GM21528 (cell line): ENCODE data around the gene FBXL7.

Experiments used
- ATAC-seq: cut with Tn5 transposase; IDR thresholded peaks from one replicate; pipeline ENCODE4 v1.9.1; 2021; ENCODE audit warnings: mild to moderate bottlenecking, moderate library complexity; ENCODE audit not compliant: unreplicated experiment, low FRiP score

The FBXL7 gene

DNA sequence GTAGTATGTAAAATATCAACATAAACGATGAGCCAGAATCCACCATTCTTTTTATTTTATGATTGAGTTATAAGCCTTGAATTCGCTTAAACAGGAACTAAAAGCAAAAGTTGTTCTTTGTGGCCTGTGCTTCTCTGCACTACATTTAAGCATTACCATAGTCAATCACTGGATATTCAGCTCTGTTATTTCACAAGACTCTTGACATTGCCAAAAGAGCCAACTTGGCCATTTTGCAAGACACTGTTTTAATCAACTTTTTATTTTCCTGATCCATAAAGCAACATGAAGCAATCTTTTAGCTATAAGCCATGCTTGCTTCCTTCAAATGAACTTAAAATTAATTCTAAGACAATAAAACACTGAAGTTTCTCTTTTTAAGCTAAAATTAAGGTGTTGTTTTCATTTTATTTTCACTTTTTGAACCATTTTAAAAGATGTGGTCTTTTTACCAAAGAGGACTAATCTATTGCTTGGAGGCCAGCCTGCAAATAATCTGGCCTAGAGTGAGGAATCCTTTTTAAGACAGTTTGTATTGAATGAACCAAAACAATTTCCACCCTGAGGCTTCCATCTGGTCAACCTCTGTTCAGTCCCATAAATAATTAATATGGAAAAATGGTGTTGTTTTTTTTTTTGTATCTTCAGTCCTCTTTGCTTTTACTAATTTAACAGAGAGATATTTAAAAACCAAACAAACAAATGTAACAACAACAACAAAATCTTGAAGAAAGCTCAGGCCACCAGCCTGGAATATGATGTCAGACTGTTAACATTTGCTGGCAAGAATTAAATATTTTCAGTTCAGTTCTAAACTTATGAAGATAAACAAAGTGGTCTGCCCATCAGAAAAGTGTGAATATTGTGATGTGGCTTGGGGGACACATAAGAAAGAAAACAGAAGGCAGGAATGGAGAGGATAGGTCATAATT lies 405.2 kb downstream of the FBXL7 start:
- no peak for ATAC-seq

DNA sequence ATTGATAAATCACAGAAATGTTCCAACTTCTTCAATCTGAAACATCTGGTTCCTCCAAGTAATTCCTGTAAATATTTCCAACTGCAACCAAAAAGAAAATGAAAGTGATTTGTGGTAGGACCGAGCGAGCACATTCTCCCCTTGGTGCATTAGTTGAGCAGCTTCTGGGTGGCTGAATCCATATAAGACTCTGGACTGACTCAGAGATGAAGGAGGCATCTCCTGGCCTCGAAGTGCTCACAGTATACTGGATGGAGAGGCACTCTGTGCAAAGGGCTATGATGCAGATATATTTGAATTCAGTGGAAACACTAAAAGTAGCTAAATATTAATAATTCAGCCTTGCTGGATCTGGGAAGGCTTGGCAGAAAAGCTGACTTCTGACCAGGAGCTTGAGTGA lies 414.7 kb downstream of the FBXL7 start:
- ATAC-seq = no peak

DNA sequence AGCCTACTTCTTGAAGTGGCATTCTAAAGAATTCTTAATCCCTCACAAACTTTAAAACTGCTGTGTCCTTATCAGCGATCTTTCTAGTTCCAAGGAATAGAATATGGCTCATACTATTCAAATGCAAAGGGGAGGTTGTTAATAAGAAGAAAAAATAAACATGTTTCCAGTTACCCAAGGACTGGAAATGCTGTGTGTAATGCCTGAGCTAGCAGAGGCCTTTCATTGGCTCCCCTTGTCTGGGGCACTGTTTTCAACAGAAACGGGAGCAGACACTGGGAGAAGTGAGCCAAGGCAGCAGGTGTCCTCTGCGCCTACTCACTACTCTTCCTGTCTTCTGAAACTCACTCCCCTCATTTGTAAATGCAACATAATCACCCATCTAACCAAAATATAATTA lies 426.6 kb downstream of the FBXL7 start:
- no peak for ATAC-seq

DNA sequence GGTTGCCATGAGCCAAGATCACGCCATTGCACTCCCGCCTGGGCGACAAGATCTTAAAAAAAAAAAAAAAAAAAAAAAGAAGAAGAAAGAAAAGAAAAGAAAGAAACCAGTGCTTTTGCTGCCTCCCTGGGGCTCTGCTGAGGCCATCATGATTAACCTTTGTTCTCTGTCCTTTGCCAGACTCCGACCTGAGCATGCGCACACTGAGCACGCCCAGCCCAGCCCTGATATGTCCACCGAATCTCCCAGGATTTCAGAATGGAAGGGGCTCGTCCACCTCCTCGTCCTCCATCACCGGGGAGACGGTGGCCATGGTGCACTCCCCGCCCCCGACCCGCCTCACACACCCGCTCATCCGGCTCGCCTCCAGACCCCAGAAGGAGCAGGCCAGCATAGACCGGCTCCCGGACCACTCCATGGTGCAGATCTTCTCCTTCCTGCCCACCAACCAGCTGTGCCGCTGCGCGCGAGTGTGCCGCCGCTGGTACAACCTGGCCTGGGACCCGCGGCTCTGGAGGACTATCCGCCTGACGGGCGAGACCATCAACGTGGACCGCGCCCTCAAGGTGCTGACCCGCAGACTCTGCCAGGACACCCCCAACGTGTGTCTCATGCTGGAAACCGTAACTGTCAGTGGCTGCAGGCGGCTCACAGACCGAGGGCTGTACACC lies 427.9 kb downstream of the FBXL7 start:
- no peak for ATAC-seq

DNA sequence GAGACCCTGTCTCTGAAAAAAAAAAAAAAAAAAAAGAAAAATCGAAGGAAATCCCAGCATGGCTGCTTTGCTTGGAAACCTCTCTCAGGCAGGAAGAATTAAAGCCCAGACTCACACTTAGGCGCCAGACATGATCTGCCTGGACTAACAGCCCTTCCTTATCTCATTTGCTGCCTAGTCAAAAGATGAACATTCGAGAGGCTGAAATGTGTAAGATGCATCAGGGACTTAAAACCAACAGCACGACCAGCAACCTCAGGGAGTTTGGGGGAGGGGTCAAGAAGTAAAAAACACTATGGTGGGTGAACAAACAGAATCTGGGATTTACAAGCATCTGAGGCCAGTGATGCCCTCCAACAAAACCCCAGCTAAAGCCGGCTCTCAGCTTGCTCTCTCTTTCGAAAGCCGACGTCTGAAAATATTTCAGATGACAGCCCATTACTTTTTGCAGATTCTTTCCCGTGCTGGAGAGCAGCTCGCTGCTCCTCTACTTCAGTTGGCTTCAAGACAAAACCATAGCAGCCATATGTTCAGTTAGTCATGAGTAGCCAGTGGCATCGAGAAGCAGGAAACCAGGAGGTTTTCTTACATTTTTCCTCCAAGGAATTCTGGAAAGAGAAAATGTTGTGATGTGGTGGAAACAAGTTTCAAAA lies 429.8 kb downstream of the FBXL7 start:
- no peak for ATAC-seq

DNA sequence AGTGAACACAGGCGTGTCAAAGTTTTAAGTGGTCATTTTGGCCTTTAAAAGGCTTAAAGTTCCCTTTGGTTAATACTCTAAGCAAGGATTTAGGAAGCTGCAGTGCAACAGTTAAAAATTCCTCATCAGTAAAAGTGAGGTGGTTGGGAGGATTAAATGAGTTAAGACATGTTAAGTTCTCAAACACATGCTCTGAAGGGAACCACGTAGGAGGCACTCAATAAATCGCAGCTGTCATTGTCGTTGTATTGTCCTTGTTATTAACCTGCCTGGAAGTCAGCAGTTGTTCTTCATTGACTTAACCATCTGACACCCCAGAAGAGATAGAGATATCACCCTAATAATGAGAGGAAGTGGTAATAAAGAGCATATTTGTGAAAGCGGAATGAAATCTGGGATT lies 432.1 kb downstream of the FBXL7 start:
- no peak for ATAC-seq

DNA sequence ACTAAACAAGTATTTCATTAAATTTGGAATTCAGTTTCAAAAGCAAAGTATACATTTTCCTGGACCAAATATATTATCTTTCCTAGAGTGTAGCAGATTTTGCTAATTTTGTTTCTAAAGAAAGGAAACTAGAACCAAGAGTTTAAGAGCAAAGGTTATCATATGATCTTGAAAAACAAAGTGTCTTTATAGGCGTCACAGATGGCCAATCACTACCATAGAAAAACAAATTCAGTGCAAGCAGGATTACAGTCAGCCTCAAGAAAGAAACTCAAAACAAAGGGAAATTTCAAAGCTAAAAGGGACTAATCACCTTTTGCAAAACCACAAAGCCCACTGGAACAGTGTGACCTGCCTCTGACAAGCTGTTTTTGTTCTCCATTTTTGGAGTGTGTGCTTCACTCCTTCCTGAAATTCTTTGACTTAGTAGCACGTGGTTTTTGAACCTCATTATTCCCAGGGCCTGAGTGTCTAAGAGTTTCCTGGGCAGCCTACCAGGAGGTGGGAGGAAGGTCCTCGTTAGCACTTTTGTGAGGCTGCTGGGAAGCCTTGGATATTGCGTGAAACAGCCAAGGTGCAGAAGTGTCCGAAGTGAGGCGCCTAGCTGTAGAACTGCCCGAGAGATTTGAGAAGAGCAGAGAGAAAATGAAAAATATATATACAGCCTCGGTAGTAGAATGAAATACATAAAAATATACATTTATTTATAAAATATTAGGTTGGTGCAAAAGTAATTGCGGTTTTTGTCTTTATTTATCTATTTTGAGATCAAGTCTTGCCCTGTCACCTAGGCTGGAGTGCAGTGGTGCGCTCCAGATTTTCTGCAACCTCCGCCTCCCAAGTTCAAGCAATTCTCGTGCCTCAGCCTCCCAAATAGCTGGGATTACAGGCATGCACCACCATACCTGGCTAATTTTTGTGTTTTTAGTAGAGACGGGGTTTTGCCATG lies 433.6 kb downstream of the FBXL7 start:
- no peak for ATAC-seq

DNA sequence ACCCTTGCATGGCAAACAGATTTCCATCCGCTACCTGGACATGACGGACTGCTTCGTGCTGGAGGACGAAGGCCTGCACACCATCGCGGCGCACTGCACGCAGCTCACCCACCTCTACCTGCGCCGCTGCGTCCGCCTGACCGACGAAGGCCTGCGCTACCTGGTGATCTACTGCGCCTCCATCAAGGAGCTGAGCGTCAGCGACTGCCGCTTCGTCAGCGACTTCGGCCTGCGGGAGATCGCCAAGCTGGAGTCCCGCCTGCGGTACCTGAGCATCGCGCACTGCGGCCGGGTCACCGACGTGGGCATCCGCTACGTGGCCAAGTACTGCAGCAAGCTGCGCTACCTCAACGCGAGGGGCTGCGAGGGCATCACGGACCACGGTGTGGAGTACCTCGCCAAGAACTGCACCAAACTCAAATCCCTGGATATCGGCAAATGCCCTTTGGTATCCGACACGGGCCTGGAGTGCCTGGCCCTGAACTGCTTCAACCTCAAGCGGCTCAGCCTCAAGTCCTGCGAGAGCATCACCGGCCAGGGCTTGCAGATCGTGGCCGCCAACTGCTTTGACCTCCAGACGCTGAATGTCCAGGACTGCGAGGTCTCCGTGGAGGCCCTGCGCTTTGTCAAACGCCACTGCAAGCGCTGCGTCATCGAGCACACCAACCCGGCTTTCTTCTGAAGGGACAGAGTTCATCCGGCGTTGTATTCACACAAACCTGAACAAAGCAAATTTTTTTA lies 436.7 kb downstream of the FBXL7 start:
- no peak for ATAC-seq

DNA sequence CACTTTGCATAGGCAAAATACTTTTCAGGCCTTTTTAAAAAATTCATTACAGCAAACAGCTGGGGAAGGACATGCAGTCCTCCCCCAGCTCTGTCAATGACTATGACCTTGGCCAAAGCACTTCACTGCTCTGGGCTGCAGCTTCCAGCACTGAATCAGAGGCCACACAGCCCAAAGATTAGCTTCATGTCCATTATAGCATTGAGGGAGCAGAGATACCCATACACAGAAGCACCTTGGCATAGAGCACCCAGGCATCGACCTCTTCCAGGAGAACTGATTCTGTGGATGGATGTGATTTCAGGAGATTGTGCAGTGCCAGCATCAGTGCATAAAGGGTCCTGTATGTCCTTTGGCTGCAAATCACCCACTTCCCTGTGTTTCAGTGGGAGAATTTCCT lies 437.7 kb downstream of the FBXL7 start:
- ATAC-seq = no peak

DNA sequence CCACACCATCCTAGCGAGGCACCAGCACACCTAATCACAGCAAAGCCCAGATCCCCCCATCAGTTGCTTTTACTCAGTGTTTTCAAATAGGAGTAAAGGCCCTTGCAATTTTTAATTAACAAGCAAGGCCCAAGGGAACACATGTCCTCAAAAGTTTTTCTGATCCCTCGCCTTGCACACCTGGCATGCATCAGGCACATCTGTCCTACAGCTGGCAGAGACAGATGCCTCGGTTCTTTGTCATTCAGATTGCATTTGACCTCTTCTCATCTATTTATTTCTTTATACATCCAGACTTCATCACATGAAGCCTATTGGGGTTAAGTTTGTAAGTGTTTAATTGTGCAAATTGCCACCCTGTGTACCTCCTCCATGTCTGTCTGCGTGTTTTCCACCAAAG lies 438.2 kb downstream of the FBXL7 start:
- no peak for ATAC-seq

DNA sequence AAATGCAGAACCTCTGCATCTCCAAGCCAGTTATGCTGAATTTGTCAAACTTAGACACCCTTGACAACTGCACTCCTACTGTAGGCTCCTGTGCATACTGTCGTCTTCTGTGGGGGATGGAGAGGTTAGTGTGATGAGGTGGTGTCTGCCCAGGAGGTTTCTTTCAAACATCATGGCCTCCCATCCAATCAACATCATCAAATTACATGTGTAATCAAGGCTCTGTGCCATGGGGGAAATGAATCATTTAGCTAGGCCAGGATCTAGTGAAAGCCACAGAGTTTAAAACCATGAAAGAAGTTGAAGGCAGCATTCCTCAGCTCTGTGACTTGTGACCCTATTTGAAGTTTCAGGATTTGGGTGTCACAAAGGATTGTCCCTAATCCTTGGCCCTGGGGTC lies 439.0 kb downstream of the FBXL7 start:
- ATAC-seq = no peak

DNA sequence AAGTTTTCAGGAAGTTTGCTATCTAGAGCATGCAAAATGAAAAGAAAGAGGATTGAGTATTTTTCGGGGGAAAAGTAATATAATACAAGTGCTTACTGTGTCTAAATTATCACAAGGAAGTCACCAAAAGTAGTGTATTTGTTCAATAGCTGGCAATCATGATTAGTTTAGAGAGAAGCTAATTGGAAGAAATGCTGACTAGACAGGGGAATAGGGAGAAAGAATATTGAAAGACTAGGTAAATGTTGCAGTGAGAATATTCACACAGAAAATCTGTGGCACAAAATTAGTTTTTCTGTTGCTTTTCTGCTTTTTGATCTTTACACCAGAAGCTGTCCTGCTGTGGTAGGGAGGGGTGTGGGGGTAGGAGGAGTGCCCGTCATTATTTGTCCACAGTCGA lies 440.9 kb downstream of the FBXL7 start:
- no peak for ATAC-seq

DNA sequence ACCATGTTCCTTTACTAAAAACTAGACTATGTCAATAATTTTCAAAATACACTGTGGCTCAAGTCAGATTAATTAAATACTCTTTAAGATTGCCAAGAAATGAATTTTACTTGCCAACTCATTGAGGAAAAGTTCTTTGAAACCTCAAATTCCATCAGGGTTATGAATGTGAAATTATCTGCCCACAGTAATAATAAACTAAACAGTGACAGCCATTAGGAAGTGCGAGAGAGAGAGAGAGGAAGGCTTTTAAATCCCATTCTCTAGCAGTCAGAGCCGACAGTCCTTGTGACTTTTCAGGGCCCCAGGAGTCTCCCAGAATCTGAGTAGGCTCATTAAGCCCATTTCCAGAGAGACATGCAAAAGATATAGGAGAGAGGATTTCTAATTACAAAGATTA lies 443.5 kb downstream of the FBXL7 start:
- no peak for ATAC-seq

DNA sequence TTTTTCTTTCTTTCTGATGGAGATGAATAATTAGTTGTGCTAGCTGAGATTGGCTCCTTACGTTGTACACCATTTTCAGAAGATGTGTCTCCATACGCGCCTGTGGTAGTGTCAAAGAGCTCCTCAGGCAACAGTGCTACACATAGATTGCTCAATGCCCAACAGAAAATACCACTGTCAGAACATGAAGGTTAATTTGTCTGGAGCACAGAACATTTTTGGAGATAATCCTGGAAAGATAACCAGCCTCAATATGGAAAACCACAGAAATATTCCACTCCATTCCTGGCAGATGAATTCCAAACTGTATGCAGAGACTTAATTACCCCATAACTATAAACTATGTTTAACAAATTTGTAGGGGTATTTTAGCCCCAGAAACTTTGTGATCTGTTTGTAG lies 446.0 kb downstream of the FBXL7 start:
- no peak for ATAC-seq

DNA sequence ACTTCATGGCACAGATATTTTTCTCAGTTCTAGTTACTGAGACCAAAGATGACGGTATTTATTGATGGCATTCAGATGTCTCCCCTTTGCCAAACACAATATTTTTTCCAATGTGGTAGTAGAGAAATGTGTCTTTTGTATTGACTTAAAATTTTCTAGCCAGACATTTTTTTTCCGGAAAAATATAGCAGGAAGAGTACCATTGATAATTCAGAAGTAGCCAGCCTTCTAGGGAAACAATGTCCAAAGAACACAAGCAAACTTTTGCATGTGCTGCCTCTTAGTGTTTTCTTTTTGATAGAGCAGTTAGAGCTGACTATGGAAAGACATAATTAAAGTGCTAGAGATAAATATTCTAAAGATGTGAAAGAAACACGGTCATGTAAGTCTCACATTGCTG lies 448.2 kb downstream of the FBXL7 start:
- ATAC-seq = no peak

DNA sequence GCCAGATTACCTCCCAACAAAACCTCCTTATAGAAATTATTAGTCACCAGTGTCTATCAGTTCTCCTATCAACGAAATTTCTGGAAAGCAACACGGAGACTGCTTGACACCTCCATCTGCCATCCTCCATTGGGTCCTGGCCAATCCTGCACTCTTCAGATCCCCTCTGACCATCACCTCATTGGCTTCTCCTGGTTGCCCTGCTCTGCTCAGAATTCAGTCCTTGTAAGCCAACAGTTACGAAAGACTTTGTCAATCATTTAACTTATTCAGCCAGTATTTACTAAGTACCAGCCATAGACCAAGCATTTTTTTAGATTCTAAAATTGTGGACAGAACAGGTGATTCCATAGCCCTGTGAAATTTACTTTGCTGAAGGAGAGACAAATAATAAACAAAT lies 451.1 kb downstream of the FBXL7 start:
- ATAC-seq = no peak

DNA sequence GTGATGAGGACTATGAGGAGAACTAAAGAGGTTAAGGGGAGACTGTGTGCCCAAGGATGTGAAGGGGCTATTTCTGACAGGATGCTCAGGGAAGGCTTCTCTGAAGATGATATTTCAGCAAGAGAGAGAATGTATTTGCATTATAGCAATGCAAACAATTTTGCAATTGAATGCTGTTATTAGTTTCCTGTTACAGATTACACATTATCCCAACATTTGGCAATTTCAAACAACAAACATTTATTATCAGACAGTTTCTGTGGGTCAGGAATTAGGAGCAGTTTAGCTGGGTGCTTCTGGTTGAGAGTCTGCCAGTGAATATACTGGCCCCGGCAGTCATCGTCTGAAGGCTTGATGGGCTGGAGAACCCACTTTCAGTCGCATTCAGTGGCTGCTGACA lies 451.6 kb downstream of the FBXL7 start:
- no peak for ATAC-seq

DNA sequence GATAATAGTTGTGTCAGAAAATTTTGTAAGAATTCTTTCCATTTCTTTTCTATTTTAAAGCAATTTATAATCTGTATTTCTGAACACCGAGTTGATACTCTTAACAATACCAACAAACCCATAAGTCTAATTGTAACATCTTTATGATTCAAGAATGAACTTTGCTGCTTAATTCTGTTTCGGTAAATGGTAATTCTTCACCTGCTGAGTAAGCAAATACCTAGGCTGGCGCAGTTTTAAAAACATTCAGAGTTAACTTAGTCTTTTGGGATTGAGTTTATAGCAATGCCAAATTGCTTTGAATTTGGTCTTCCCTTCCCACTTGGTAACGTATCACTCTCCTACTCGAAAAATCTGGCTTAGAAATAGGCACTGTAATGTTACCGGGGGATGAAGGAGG lies 456.6 kb downstream of the FBXL7 start:
- ATAC-seq = no peak

DNA sequence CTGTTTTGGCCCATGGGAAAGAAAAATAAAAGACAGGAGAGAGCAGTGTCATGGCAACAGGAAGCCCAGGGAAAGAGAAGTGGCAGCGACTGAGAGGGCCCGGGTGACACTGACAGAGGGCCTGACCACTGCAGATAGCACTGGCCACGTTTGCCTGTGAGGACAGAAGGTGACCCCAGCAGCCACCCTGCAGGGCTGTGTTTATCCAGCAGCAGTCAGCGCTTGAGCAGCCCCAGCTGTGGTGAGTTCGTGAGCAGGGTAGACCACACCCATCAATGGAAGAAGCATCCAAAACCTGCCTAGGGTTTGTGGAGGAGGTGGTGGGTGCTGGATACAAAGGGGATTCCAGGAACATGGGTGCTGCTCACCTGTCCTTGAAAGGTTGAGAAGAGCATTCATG lies 457.1 kb downstream of the FBXL7 start:
- no peak for ATAC-seq
